GM12865 (cell line): ENCODE results near the gene IDUA.

Experiments
- DNase-seq: peaks from one replicate; pipeline ENCODE4 v3.0.0; 2010; ENCODE audit warnings: low read depth
- H3K4me3 ChIP-seq: 2 replicates; pipeline ENCODE4 v1.5.1; 2011; ENCODE audit warnings: mild to moderate bottlenecking, low read depth, low read length, control low read depth
- TF ChIP-seq, protein P1 (sequence below): IDR thresholded peaks from 2 replicates; pipeline ENCODE4 v1.5.1; 2011; ENCODE audit warnings: low read length, control low read depth, low read depth, inconsistent platforms; ENCODE audit not compliant: insufficient read depth; ENCODE audit errors: missing control alignments

The IDUA gene

DNA sequence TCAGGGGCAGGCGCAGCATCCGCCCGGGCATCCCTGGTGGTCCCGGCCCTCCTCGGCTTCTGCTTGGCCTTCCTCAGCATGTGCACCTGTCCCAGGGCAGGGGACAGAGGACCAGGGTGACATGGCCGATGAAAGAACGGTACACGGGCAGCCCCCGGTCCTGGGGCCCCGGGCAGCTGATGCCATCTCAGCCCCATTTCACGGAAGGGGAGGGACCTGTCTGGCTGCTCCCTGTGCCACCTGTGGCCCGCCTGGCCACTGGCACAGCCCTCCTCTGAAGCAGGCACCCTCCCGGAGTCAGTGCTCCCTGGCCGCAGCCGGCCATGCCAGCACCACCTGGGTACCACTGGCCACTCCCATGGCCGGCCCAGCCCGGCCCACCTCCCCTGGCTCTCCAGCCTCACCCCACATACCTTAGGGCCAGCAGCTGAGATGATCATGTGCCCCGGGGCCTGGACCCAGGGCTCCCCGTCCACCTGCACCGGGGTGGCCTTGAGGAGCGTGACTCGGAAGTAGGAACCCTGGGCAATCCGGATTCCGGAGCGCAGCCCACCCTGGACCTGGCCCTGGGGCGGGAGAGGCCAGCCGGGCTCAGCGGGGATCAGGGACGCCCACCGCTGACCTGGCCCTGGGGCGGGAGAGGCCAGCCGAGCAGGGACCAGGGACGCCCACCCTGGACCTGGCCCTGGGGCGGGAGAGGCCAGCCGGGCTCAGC lies 26.1 kb upstream of the IDUA start:
- TF ChIP-seq, protein P1, sequence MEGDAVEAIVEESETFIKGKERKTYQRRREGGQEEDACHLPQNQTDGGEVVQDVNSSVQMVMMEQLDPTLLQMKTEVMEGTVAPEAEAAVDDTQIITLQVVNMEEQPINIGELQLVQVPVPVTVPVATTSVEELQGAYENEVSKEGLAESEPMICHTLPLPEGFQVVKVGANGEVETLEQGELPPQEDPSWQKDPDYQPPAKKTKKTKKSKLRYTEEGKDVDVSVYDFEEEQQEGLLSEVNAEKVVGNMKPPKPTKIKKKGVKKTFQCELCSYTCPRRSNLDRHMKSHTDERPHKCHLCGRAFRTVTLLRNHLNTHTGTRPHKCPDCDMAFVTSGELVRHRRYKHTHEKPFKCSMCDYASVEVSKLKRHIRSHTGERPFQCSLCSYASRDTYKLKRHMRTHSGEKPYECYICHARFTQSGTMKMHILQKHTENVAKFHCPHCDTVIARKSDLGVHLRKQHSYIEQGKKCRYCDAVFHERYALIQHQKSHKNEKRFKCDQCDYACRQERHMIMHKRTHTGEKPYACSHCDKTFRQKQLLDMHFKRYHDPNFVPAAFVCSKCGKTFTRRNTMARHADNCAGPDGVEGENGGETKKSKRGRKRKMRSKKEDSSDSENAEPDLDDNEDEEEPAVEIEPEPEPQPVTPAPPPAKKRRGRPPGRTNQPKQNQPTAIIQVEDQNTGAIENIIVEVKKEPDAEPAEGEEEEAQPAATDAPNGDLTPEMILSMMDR, result no peak
- no peak overlapping the region for H3K4me3 ChIP-seq
- DNase-seq, result no peak

DNA sequence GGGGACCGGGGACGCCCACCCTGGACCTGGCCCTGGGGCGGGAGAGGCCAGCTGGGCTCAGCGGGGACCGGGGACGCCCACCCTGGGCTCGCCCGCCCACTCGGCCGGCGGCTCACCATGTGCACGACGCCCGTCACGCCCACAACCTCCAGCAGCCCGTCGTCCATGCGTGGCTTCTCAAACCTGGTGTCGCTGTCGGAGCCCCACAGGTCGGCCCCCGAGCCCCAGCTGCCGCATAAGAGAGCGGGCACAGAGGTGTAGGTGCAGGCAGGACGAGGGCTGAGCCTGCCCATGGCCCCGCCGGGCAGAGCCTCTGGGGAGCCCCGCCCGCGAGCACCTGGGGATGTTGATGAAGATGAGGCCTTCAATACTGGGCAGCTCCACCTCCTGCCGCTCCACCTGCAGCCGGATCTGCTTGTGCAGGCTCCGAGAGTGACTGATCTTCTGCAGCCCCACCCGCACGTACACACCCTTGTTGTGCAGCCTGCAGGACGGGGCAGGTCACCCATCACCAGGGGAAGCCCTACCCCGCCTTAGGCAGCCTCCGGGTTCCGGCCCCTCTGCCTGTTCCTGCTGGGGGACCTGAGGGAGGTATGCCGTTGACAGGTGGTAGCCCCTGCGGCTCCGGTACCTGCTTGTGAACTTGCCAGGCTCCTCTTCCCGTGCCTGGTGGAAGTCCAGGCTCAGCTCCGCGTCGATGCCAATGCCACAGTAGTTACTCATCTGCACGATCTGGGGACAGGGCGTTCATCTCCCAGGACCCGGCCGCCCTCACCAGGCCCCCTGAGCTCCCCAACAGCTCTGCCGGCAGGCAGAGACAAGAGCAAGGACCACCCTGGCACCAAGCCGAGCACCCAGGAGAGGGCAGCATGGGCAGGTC lies 25.3 kb upstream of the IDUA start:
- no peak for DNase-seq
- no peak overlapping the region for H3K4me3 ChIP-seq
- TF ChIP-seq, protein P1, result no peak

DNA sequence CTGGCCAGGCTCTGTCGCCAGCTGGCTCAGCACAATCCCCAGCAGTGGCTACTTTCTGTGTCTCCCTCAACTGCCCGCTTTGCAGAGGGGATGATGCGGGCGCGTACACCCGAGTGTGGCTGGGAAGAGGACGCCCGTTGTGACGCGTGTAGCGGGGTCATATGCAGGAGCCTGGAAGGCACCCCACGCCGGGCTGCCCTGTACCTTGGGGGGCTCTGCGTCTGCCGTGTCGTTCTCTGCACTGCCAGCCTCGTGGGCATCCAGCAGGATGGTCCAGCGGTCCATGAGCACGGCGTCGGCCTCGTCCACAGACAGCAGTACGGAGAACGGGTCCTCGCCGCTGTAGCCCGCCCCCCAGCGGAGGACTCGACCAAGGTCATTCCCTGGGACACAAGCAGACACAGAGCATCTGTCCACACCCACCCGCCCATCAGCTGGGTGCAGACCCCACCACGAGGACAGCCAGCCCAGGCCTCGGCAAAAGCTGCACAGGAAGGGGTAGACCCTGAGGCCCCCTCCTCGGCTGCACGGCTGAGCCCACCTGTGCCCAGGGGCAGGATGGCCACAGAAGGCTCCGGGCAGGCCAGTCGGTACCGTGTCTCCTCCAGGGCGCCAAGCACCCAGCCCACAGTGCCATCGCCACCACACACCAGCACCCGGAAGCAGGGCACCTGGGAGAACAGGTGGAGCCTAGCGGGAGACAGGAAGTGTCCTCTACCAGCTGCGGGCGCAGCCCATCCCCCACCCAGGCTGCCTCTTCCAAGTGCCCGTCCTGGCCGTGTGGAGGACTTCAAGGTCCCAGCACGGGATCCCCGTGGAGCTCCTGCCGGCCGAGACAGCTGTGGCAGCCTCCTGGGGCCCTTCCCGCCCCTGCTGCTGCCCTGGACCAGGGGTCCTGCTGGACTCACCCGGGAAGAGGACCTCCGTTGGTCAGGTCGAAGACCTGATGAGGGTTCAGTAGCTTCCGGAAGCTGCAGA lies 24.3 kb upstream of the IDUA start:
- no peak for DNase-seq
- TF ChIP-seq, protein P1, result no peak

DNA sequence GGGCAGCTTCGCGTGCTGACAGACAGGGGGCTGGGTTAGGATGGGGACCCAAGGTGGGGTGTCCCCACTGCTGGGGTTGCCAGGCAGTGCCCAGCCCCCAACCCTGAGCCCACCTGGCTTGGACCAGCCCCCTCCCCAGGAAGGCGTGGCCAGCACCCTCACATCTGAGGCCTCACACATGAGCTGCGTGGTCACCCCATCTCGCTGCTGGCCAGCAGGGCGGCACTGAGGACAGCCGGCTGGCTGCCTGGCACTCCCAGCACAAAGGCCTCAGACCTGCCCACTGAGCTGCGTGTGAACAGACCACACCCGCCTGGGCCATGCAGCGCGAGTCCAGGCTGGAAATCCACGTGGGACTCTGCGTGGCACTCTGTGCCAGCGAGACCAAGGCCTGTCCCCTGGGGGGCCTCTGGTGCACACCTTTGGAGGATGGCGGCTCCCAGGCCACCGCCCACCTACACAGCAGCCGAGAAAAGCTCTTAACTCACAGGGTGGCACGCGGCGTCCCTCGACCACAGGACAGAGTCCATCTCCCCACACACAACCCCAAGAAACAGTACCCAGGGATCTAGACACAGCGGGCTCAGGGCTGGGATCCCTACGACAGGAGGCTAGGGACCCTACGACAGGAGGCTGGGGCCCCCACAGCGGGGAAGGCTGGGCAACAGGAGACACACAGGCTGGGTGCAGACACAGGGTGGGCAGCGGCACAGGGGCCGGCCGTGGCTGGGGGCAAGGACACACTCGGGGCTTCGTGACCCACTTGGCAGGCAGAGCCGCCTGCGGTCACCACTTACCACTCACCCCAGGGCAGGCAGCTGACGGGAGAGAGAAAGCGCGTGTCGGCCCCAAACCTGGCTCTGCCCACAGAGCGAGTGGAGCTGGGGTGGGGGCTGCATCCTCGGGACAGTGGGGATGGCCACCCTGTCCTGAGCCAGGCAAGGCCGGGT lies 23.3 kb upstream of the IDUA start:
- H3K4me3 ChIP-seq, result no peak overlapping the region
- no peak for DNase-seq
- TF ChIP-seq, protein P1, result no peak

More for the DNA sequence above, 24.3 kb upstream of the IDUA start:
- H3K4me3 ChIP-seq, result no peak overlapping the region

- DNase-seq, result no peak
- TF ChIP-seq, protein P1, result no peak
- H3K4me3 ChIP-seq, result no peak overlapping the region
Measured at GRCh38 chr4:964346-965025, 22.4 kb upstream of the IDUA start.
